PC-9 (cell line): Measurements from ENCODE around the gene HHIPL1. TPM values are rescaled to one million over a fixed set of nuclear protein-coding genes. Genes with fewer than 3 reads are reported as not detected.
A peak's percentile ranks its signal among the peaks of the same experiment; 100 is the strongest.

Source experiments
- BruUV-seq: library from RNA; stranded (reverse); fragments of 400-500 nt; replicated peaks from 2 replicates; lab custom pipeline; 2021; lab: Mats Ljungman, UMichigan
- CTCF ChIA-PET: fragments of 300-600 bp; sonication (Branson Sonifier 250); formaldehyde crosslinking; loops from one replicate; lab custom pipeline; 2022; ENCODE audit warnings: antibody characterized with exemption; lab: Charles Lee
- POLR2A ChIA-PET: fragments of 300-600 bp; sonication (Branson Sonifier 250); formaldehyde crosslinking; loops from one replicate; lab custom pipeline; 2022; ENCODE audit warnings: antibody characterized with exemption; ENCODE audit not compliant: unreplicated experiment; lab: Charles Lee
- DNase-seq, 2 experiments: peaks; one replicate each; pipeline versions ENCODE4 v3.0.0 to v3.0.0-alpha.2; 2015 to 2022; ENCODE audit warnings: mixed read lengths in 1 of 2
- H2AFZ ChIP-seq: fragments of 200-600 bp; sonication (generic); 2 replicates; pipeline ENCODE4 v1.8.1; 2017; ENCODE audit warnings: antibody characterized with exemption
- H3F3A ChIP-seq: fragments of 200-600 bp; sonication (generic); 2 replicates; pipeline ENCODE4 v1.8.1; 2017; ENCODE audit warnings: antibody characterized with exemption, mild to moderate bottlenecking, low read depth; ENCODE audit not compliant: insufficient read depth
- H3K27ac ChIP-seq: fragments of 200-600 bp; sonication (generic); 2 replicates; pipeline ENCODE4 v1.6.1; 2016; ENCODE audit warnings: mixed run types
- H3K27me3 ChIP-seq: fragments of 200-600 bp; sonication (generic); 2 replicates; pipeline ENCODE4 v1.6.1; 2016; ENCODE audit warnings: low read depth, mixed run types; ENCODE audit not compliant: insufficient read depth
- H3K36me3 ChIP-seq: fragments of 200-600 bp; sonication (generic); 2 replicates; pipeline ENCODE4 v1.6.1; 2016; ENCODE audit warnings: low read depth, mixed run types
- H3K4me1 ChIP-seq: fragments of 200-600 bp; sonication (generic); replicated peaks from 2 replicates; pipeline ENCODE4 v1.6.1; 2016; ENCODE audit warnings: mixed run types; ENCODE audit not compliant: insufficient read depth
- H3K4me2 ChIP-seq: fragments of 200-600 bp; sonication (generic); 2 replicates; pipeline ENCODE4 v1.6.1; 2017; ENCODE audit warnings: mixed run types
- H3K4me3 ChIP-seq: fragments of 200-600 bp; sonication (generic); 2 replicates; pipeline ENCODE4 v1.6.1; 2016; ENCODE audit warnings: mixed run types
- H3K79me2 ChIP-seq: fragments of 200-600 bp; sonication (generic); 2 replicates; pipeline ENCODE4 v1.6.1; 2017; ENCODE audit warnings: low read depth, mixed run types
- H3K9me2 ChIP-seq: fragments of 200-600 bp; sonication (generic); 2 replicates; pipeline ENCODE4 v1.8.1; 2017; ENCODE audit warnings: mild to moderate bottlenecking; ENCODE audit not compliant: insufficient read depth
- H3K9me3 ChIP-seq: fragments of 200-600 bp; sonication (generic); 2 replicates; pipeline ENCODE4 v1.8.1; 2016; ENCODE audit warnings: low read depth; ENCODE audit not compliant: insufficient read depth
- H4K20me1 ChIP-seq: fragments of 200-600 bp; sonication (generic); 2 replicates; pipeline ENCODE4 v1.8.1; 2017; ENCODE audit not compliant: insufficient read depth
- CTCF ChIP-seq: fragments of 200-600 bp; sonication (generic); conservative IDR thresholded peaks from 2 replicates; pipeline ENCODE4 v1.6.1; 2017; ENCODE audit warnings: mixed run types, antibody characterized with exemption, mild to moderate bottlenecking, moderate library complexity
- EZH2 ChIP-seq: fragments of 200-600 bp; sonication (generic); IDR thresholded peaks from 2 replicates; pipeline ENCODE4 v1.8.0; 2017; ENCODE audit warnings: antibody characterized with exemption, low read depth
- intact Hi-C: fragments of 100-400 bp; cut with micrococcal nuclease; formaldehyde crosslinking; loops from one replicate; pipeline ENCODE4 v1.10.0; 2022; ENCODE audit not compliant: unreplicated experiment
- total RNA-seq: library from RNA; stranded (reverse); gene quantifications from 2 replicates; pipeline ENCODE4 v1.2.3, GENCODE V29; 2021

HHIPL1 gene
- total RNA-seq, 1 experiment from 2014 or later = 0.28 TPM

DNA sequence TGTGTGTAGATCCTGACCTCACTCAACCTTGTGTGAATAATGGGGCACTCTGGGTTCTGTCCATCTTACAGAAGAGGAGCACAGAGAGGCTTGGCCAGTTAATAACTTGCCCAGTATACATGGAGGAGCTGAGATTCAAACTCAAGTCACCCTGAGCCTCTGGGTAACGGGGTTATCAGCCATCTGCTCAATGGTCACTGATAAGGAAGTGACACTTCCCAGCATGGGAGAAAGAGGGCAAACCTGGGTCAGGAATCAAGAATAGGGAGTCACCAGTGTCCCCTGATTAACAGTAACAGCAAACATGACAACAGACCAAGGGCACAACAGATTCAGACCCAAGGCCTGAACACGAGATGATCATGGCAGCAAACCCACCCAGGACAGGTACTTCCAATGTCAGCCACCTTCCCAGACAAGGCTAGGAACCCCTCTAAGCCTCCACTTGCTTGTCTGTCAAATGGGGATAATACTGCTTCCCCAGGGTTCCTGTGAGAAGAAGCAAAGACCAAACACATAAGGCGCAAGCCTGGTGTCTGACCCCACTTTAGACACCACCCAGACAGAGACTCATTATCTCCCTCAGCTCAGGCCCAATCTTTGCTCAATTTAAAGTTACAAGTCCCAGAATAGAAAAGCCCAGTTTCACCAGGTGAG, 44.6 kb upstream of the HHIPL1 start:
- intact Hi-C loops = no loop called here
- Histone ChIP-seq H3F3A (no peaks in the 10 kb centered on the region), H2AFZ (no peak overlapping the region), H3K36me3 (no peaks in the 10 kb centered on the region), H3K4me3 (no peak overlapping the region), H3K4me2 (no peak overlapping the region), H3K9me2 (no peaks in the 10 kb centered on the region), H3K27ac (no peak overlapping the region), H4K20me1 (no peaks in the 10 kb centered on the region), H3K4me1 (peaks cover 16% of the 10 kb centered on the region), H3K79me2 (peaks cover 34% of the 10 kb centered on the region), H3K27me3 (no peaks in the 10 kb centered on the region), H3K9me3 (no peaks in the 10 kb centered on the region)
- no peak for TF ChIP-seq CTCF
- ChIA-PET CTCF (no interaction called here), POLR2A (no interaction called here)
- BruUV-seq = no TSS peak
- no peak for DNase-seq

DNA sequence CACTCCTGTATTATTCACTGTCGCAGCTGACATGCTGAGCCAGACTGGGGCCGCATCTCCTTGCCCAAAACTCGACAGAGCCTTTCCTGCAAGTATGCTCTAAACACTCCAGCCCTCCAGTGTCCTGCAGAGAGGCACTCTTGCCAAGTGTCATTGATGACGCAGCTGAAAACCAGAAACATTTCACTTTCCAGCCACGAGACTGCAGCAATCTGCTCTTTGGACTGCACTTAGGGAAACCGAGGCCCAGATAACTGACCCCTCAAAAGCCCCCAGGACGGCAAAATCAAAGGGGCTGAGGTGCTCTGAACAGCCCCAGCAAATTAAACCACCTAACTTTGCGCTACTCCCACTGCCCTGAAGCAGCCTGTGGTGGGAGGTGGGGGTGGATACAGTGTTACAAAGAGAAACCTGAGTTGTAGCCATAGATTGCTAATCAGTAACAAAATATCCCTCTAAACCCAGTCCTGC, 43.5 kb upstream of the HHIPL1 start:
- no peak for DNase-seq
- no peaks in the 10 kb centered on the region for H3K9me3 ChIP-seq
- H3K27ac ChIP-seq = no peak overlapping the region
- CTCF ChIA-PET = no interaction called here
- peaks cover 16% of the 10 kb centered on the region for H3K4me1 ChIP-seq
- POLR2A ChIA-PET = no interaction called here
- intact Hi-C loops = no loop called here
- H4K20me1 ChIP-seq = no peaks in the 10 kb centered on the region
- peak overlapping the region; percentile 75 for H3K4me2 ChIP-seq
- H3K79me2 ChIP-seq = peaks cover 34% of the 10 kb centered on the region
- H3F3A ChIP-seq = no peaks in the 10 kb centered on the region
- no peaks in the 10 kb centered on the region for H3K27me3 ChIP-seq
- H3K36me3 ChIP-seq = no peaks in the 10 kb centered on the region
- no peak for TF ChIP-seq EZH2
- no peak overlapping the region; the same call in 1 of the 2 replicates for H3K4me3 ChIP-seq
- H2AFZ ChIP-seq = no peak overlapping the region
- H3K9me2 ChIP-seq = no peaks in the 10 kb centered on the region
- no TSS peak for BruUV-seq

DNA sequence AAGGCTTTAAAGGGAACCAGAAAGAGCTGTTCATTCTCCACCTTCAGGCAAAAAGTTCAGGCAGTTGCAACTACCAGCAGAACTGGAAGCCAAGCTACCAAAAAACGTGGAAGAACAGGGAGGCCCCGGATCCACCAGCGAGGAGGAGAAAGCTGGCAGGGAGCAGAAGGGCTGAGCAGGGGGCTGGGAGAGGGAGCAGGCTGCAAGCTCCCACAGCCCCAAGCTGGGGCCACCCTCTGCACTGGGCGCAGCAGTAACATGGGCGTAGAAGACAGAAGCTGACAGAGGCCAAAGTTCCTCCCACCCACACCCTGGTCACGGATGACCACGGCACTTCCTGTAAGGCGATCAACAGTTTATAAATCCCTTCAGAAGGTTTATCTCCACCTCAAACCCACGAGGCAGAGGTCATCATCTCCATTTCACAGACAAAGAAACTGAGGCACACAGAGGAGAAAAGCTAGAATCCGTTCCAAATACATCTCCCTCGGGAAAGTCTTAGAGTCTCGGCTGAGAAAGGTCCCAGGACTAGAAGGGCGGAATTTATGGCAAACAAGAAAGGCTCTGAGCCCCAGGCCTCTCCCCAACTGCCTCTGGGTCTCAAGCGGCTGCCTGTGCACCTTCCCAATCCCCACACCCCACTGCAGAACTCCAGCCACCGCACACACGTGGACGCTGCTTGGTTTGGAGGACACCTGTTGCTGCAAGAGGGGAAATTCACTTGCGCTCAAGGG, 42.7 kb upstream of the HHIPL1 start:
- Histone ChIP-seq H3K9me2 (no peaks in the 10 kb centered on the region), H3K27ac (no peak overlapping the region), H2AFZ (no peak overlapping the region), H3K4me1 (peaks cover 16% of the 10 kb centered on the region), H4K20me1 (no peaks in the 10 kb centered on the region), H3K4me2 (peak overlapping the region; percentile 75), H3K9me3 (no peaks in the 10 kb centered on the region), H3K36me3 (no peaks in the 10 kb centered on the region), H3K79me2 (peaks cover 34% of the 10 kb centered on the region), H3F3A (no peaks in the 10 kb centered on the region), H3K27me3 (no peaks in the 10 kb centered on the region), H3K4me3 (peak overlapping the region; percentile 54)
- intact Hi-C loops = no loop called here
- CTCF ChIA-PET = no interaction called here
- POLR2A ChIA-PET = no interaction called here
- BruUV-seq = TSS peak; percentile 41
- TF ChIP-seq CTCF (no peak), EZH2 (no peak)
- DNase-seq = no peak
